Measurements from ENCODE around the gene TMEM233.

The TMEM233 gene

DNA sequence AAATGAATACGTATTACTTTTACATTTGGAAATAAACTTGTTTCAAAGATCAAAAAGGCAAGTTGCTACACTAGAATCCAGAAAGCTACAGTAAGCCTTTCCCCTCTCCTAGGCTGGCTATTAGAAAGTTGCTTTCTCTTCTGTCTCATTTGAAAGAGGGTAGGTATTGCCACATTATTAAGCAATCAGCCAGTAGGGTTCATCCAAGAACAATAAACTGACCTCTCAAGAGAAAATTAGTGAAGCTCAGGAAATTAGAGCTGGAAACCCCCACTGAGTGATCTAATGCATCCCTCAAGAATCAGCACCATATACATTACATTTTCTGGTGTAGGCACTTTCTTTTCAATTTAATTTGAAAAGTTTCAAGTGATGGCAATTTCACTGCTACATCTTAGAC, 4.5 kb upstream of the TMEM233 start:
- TF ChIP-seq CTCF (IDR thresholded peaks at IDR 0.05; ENCODE audit: insufficient read depth, low read depth, low read length, missing control alignments), result no peak
- H3K4me3 ChIP-seq (ENCODE audit: low read depth, low read length), result no peak overlapping the region
- peak; percentile 7 for DNase-seq (ENCODE audit: low read depth)

GRCh38 chr12:119589634-119590033, 3.9 kb upstream of the TMEM233 start:
- TF ChIP-seq CTCF (IDR thresholded peaks at IDR 0.05; ENCODE audit: insufficient read depth, low read depth, low read length, missing control alignments), result no peak
- H3K4me3 ChIP-seq (ENCODE audit: low read depth, low read length), result no peak overlapping the region
- DNase-seq (ENCODE audit: low read depth), result no peak

DNA sequence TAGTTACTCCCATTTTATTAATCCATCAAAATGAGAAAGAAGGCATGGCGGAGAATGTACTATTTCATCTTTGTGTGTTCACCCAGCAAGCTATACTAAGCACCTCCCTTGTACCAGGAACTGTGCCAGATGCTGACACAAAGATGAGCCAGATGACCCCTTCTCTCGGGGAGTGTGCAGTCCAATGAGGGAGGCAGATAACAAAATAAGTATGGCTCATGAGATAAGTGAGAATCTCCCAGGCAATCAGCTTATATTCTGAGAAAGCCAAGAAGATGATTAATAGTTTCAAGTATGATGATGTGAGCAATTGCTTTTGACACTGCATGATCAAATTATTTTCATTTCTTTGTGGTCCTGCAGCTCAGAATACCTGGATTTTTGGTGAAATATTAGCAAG, 1.3 kb upstream of the TMEM233 start:
- no peak for DNase-seq (ENCODE audit: low read depth)
- TF ChIP-seq CTCF (IDR thresholded peaks at IDR 0.05; ENCODE audit: insufficient read depth, low read depth, low read length, missing control alignments), result no peak
- H3K4me3 ChIP-seq (ENCODE audit: low read depth, low read length), result no peak overlapping the region

- H3K4me3 ChIP-seq (ENCODE audit: low read depth, low read length), result no peak overlapping the region
Measured at GRCh38 chr12:119594399-119594730, 791 bp downstream of the TMEM233 start.

GRCh38 chr12:119594772-119595445, 1.3 kb downstream of the TMEM233 start:
- DNase-seq (ENCODE audit: low read depth), result no peak
- no peak for TF ChIP-seq CTCF (IDR thresholded peaks at IDR 0.05; ENCODE audit: insufficient read depth, low read depth, low read length, missing control alignments)
- no peak overlapping the region for H3K4me3 ChIP-seq (ENCODE audit: low read depth, low read length)

More at GRCh38 chr12:119594399-119594730, 791 bp downstream of the TMEM233 start:
- no peak for DNase-seq (ENCODE audit: low read depth)
- TF ChIP-seq CTCF (IDR thresholded peaks at IDR 0.05; ENCODE audit: insufficient read depth, low read depth, low read length, missing control alignments), result no peak

DNA sequence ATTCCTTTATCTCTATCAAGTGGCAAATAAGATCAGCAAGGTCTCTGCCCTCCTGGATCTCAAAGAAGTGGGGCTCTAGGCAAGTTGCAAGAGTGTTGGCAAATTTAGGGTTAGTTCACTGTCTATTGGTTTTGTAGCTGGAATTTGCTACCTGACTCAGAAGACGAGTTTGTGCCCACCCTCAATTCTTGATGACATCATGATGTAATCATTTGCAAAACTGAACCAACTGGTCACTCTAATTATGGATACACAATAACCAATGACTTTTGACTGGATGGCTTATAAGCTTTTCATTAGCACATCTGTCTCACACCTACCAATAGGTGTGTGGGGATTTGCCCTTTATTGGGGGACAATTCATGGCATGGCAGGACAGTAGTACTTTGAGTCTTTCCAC, 4.6 kb downstream of the TMEM233 start:
- DNase-seq (ENCODE audit: low read depth), result no peak
- TF ChIP-seq CTCF (IDR thresholded peaks at IDR 0.05; ENCODE audit: insufficient read depth, low read depth, low read length, missing control alignments), result no peak
- H3K4me3 ChIP-seq (ENCODE audit: low read depth, low read length), result no peak overlapping the region
